ENCODE results near the gene DPYSL5. TPM values are rescaled to one million over a fixed set of nuclear protein-coding genes. Genes with fewer than 3 reads are reported as not detected.

DPYSL5 gene
- total RNA-seq, 1 experiment from 2014 or later, result not detected

GRCh38 chr2:26993768-26994167 lies 145.8 kb downstream of the DPYSL5 start:
- DNase-seq (ENCODE audit: low read depth), result no peak

GRCh38 chr2:26994983-26995382 lies 147.1 kb downstream of the DPYSL5 start:
- DNase-seq (ENCODE audit: low read depth), result no peak

GRCh38 chr2:26997394-26997793 lies 149.5 kb downstream of the DPYSL5 start:
- no peak for DNase-seq (ENCODE audit: low read depth)

- DNase-seq (ENCODE audit: low read depth), result no peak
These were observed 150.4 kb downstream of the DPYSL5 start for GRCh38 chr2:26998323-26998722.

Other genes starting within 250 kb of the DPYSL5 start
- not detected in 2 replicates for gene CIB4, start 206.8 kb upstream of the DPYSL5 start, total RNA-seq (2014; rRNA removed; shearing (Covaris generic))
- 2.4 and 2.8 TPM in 2 replicates for gene KCNK3, start 155.4 kb upstream of the DPYSL5 start, total RNA-seq (2014; rRNA removed; shearing (Covaris generic))
- 35.3 and 35.6 TPM in 2 replicates for gene SLC35F6, start 83.8 kb upstream of the DPYSL5 start, total RNA-seq (2014; rRNA removed; shearing (Covaris generic))
- 22.0 and 33.3 TPM in 2 replicates for gene CENPA, start 62.1 kb upstream of the DPYSL5 start, total RNA-seq (2014; rRNA removed; shearing (Covaris generic))
- gene MAPRE3, start 122.5 kb downstream of the DPYSL5 start, total RNA-seq (2014; rRNA removed; shearing (Covaris generic)), result 0.57 and 7.1 TPM in 2 replicates
- 88.6 and 98.5 TPM in 2 replicates for gene TMEM214, start 184.8 kb downstream of the DPYSL5 start, total RNA-seq (2014; rRNA removed; shearing (Covaris generic))
- gene AGBL5, start 203.5 kb downstream of the DPYSL5 start, total RNA-seq (2014; rRNA removed; shearing (Covaris generic)), result 25.8 and 26.0 TPM in 2 replicates
- gene OST4, start 223.5 kb downstream of the DPYSL5 start, total RNA-seq (2014; rRNA removed; shearing (Covaris generic)), result 247 and 491 TPM in 2 replicates
- 0.17 TPM in 1 of 2 replicates, not detected in the other for gene EMILIN1, start 230.5 kb downstream of the DPYSL5 start, total RNA-seq (2014; rRNA removed; shearing (Covaris generic))
- gene KHK, start 238.6 kb downstream of the DPYSL5 start, total RNA-seq (2014; rRNA removed; shearing (Covaris generic)), result 0.34 and 0.37 TPM in 2 replicates